H9 (cell line): ENCODE measurements around the gene NOTCH1. TPM values are rescaled to one million over a fixed set of nuclear protein-coding genes. Genes with fewer than 3 reads are reported as not detected.

Source experiments
- DNase-seq: peaks from one replicate; pipeline ENCODE4 v3.0.0-alpha.2; 2017
- H2AFZ ChIP-seq: one replicate; pipeline ENCODE4 v1.6.1; 2013; ENCODE audit warnings: mild to moderate bottlenecking, low read length, control low read depth, moderate library complexity
- H2AK5ac ChIP-seq: 2 replicates; pipeline ENCODE4 v1.6.1; 2013; ENCODE audit warnings: low read length, control low read depth, mixed read lengths; ENCODE audit not compliant: insufficient read length
- H2BK120ac ChIP-seq: one replicate; pipeline ENCODE4 v1.6.1; 2013; ENCODE audit warnings: low read depth, mild to moderate bottlenecking, low read length, control low read depth, inconsistent platforms; ENCODE audit not compliant: poor library complexity, severe bottlenecking
- H2BK12ac ChIP-seq: 2 replicates; pipeline ENCODE4 v1.6.1; 2013; ENCODE audit warnings: low read length, control low read depth, mixed read lengths, low read depth; ENCODE audit not compliant: insufficient read length
- H2BK15ac ChIP-seq: 2 replicates; pipeline ENCODE4 v1.6.1; 2013; ENCODE audit warnings: low read depth, low read length, control low read depth
- H2BK20ac ChIP-seq: one replicate; pipeline ENCODE4 v1.6.1; 2013; ENCODE audit warnings: low read depth, mild to moderate bottlenecking, low read length, control low read depth, inconsistent platforms; ENCODE audit not compliant: poor library complexity, severe bottlenecking
- H2BK5ac ChIP-seq: 2 replicates; pipeline ENCODE4 v1.6.1; 2013; ENCODE audit warnings: low read length, control low read depth, mixed read lengths; ENCODE audit not compliant: insufficient read length
- H3K14ac ChIP-seq: 2 replicates; pipeline ENCODE4 v1.6.1; 2013; ENCODE audit warnings: low read length, control low read depth; ENCODE audit not compliant: insufficient read depth
- H3K18ac ChIP-seq: 2 replicates; pipeline ENCODE4 v1.6.1; 2013; ENCODE audit warnings: low read depth, mild to moderate bottlenecking, mixed read lengths, low read length, control low read depth; ENCODE audit not compliant: insufficient read length
- H3K23ac ChIP-seq: 2 replicates; pipeline ENCODE4 v1.6.1; 2013; ENCODE audit warnings: low read length, control low read depth, mixed read lengths, low read depth; ENCODE audit not compliant: insufficient read length
- H3K23me2 ChIP-seq: 2 replicates; pipeline ENCODE4 v1.6.1; 2013; ENCODE audit warnings: low read depth, mild to moderate bottlenecking, mixed read lengths, low read length, control low read depth; ENCODE audit not compliant: insufficient read length, poor library complexity, severe bottlenecking
- H3K27ac ChIP-seq: 2 replicates; pipeline ENCODE4 v1.5.1; 2013; ENCODE audit warnings: low read length, control low read depth, mixed read lengths, low read depth; ENCODE audit not compliant: insufficient read length
- H3K27me3 ChIP-seq: 2 replicates; pipeline ENCODE4 v1.6.1; 2013; ENCODE audit warnings: low read length, control low read depth, inconsistent platforms; ENCODE audit not compliant: insufficient read depth
- H3K4ac ChIP-seq: 2 replicates; pipeline ENCODE4 v1.6.1; 2013; ENCODE audit warnings: low read depth, mild to moderate bottlenecking, control low read depth, inconsistent platforms, low read length, moderate library complexity
- H3K4me1 ChIP-seq: 2 replicates; pipeline ENCODE4 v1.6.1; 2013; ENCODE audit warnings: low read length, control low read depth, inconsistent platforms; ENCODE audit not compliant: insufficient read depth
- H3K4me2 ChIP-seq: 2 replicates; pipeline ENCODE4 v1.6.1; 2013; ENCODE audit warnings: low read length, control low read depth, mixed read lengths; ENCODE audit not compliant: insufficient read length, insufficient read depth
- H3K56ac ChIP-seq: 2 replicates; pipeline ENCODE4 v1.6.1; 2013; ENCODE audit warnings: low read depth, mild to moderate bottlenecking, mixed read lengths, low read length, control low read depth; ENCODE audit not compliant: insufficient read length
- H3K79me1 ChIP-seq: 2 replicates; pipeline ENCODE4 v1.6.1; 2013; ENCODE audit warnings: low read depth, mild to moderate bottlenecking, moderate library complexity, low read length, control low read depth, inconsistent platforms; ENCODE audit not compliant: insufficient read depth, poor library complexity, severe bottlenecking
- H3K79me2 ChIP-seq: 2 replicates; pipeline ENCODE4 v1.6.1; 2013; ENCODE audit warnings: low read length, control low read depth, inconsistent platforms; ENCODE audit not compliant: insufficient read depth
- H3K9ac ChIP-seq: 2 replicates; pipeline ENCODE4 v1.6.1; 2013; ENCODE audit warnings: low read length, control low read depth, mixed read lengths; ENCODE audit not compliant: insufficient read length; ENCODE audit errors: extremely low read depth
- H3K9me3 ChIP-seq: one replicate; pipeline ENCODE4 v1.6.1; 2013; ENCODE audit warnings: low read depth, low read length, inconsistent platforms; ENCODE audit not compliant: control insufficient read depth
- H3T11ph ChIP-seq: one replicate; pipeline ENCODE4 v1.6.1; 2013; ENCODE audit warnings: mild to moderate bottlenecking, low read length, control low read depth, inconsistent platforms
- H4K20me1 ChIP-seq: one replicate; pipeline ENCODE4 v1.6.1; 2013; ENCODE audit not compliant: control insufficient read depth, insufficient read length, insufficient read depth
- H4K5ac ChIP-seq: 2 replicates; pipeline ENCODE4 v1.6.1; 2013; ENCODE audit warnings: low read depth, mild to moderate bottlenecking, mixed read lengths, low read length, control low read depth; ENCODE audit not compliant: insufficient read length
- H4K8ac ChIP-seq: replicated peaks from 2 replicates; pipeline ENCODE4 v1.6.1; 2013; ENCODE audit warnings: low read length, control low read depth, mixed read lengths, low read depth; ENCODE audit not compliant: insufficient read length
- H4K91ac ChIP-seq: 2 replicates; pipeline ENCODE4 v1.6.1; 2013; ENCODE audit warnings: low read depth, mild to moderate bottlenecking, moderate library complexity, mixed read lengths, low read length, control low read depth; ENCODE audit not compliant: insufficient read length
- H3K27ac Mint-ChIP-seq, 3 experiments: 2 replicates in 2 of 3; 3 replicates in 1 of 3; pipeline ENCODE4 v1.8.0; 2020 to 2021; ENCODE audit warnings: mixed read lengths in 3 of 3, mild to moderate bottlenecking in 1 of 3, moderate library complexity in 1 of 3
- H3K27me3 Mint-ChIP-seq: 2 replicates; pipeline ENCODE4 v1.8.0; 2021; ENCODE audit warnings: low read depth, mild to moderate bottlenecking, moderate library complexity, mixed read lengths
- H3K36me3 Mint-ChIP-seq, 3 experiments: 2 replicates in 2 of 3; 3 replicates in 1 of 3; pipeline ENCODE4 v1.8.0; 2020 to 2021; ENCODE audit warnings: low read depth in 3 of 3, mixed read lengths in 3 of 3; ENCODE audit not compliant: insufficient read depth in 1 of 3
- H3K4me1 Mint-ChIP-seq, 2 experiments: 2 replicates each; pipeline ENCODE4 v1.8.0; 2020; ENCODE audit warnings: mixed read lengths in 2 of 2
- H3K4me3 Mint-ChIP-seq, 2 experiments: 2 replicates in 1 of 2; 3 replicates in 1 of 2; pipeline ENCODE4 v1.8.0; 2020 to 2021; ENCODE audit warnings: mild to moderate bottlenecking in 2 of 2, mixed read lengths in 2 of 2, moderate library complexity in 1 of 2
- H3K9me3 Mint-ChIP-seq, 2 experiments: 2 replicates in 1 of 2; 3 replicates in 1 of 2; pipeline ENCODE4 v1.8.0; 2020; ENCODE audit warnings: mild to moderate bottlenecking in 2 of 2, mixed read lengths in 2 of 2, moderate library complexity in 1 of 2
- CTCF ChIP-seq: fragments of 200-600 bp; sonication (generic); conservative IDR thresholded peaks from 3 replicates; pipeline ENCODE4 v1.8.0; 2021; ENCODE audit warnings: antibody characterized with exemption, mild to moderate bottlenecking
- WGBS: extraction: QIAGEN DNeasy Blood & Tissue Kit; methylation state at CpG from one replicate; pipeline ENCODE4 v1.1.7; 2013; ENCODE audit warnings: missing lambda C conversion rate, low lambda C conversion rate, mixed read lengths; ENCODE audit not compliant: insufficient read length; ENCODE audit errors: extremely low coverage; 5-methylcytosine and 5-hydroxymethylcytosine counted together
- total RNA-seq: library from RNA; stranded (reverse); gene quantifications from 2 replicates; pipeline ENCODE4 v1.2.1, GENCODE V29; 2021

NOTCH1 gene
- total RNA-seq, 1 experiment from 2014 or later = 71.6 TPM

GRCh38 chr9:136485049-136486045 is 60.5 kb downstream of the NOTCH1 start:
- Mint-ChIP-seq H3K4me1 (peaks cover 8 to 14% of the 10 kb centered on the region in 2 experiments), H3K27ac (no peak overlapping the region), H3K36me3 (peaks cover 0 to 3% (median under 1%) of the 10 kb centered on the region in 3 experiments; a peak in 4 of 7 replicates), H3K27me3 (no peaks in the 10 kb centered on the region; the same call in 1 of the 2 replicates), H3K9me3 (no peaks in the 10 kb centered on the region; a peak in 1 of 5 replicates), H3K4me3 (peak overlapping the region; percentile 52 to 71)
- Histone ChIP-seq H3K9me3 (no peaks in the 10 kb centered on the region), H3K18ac (no peak overlapping the region), H3K27ac (no peak overlapping the region), H2AK5ac (no peak overlapping the region), H3K4ac (no peak overlapping the region), H3K4me2 (no peak overlapping the region), H3K56ac (no peak overlapping the region), H2BK120ac (no peak overlapping the region), H4K8ac (no peak overlapping the region), H2BK5ac (no peak overlapping the region), H3K9ac (no peak overlapping the region), H2BK20ac (no peak overlapping the region), H3K79me1 (peaks cover 4% of the 10 kb centered on the region), H3K79me2 (peaks cover 15% of the 10 kb centered on the region), H3K23me2 (peaks cover 11% of the 10 kb centered on the region), H4K5ac (no peak overlapping the region), H2BK12ac (no peak overlapping the region), H3K14ac (no peak overlapping the region; the same call in 1 of the 2 replicates), H3K4me1 (peaks cover 3% of the 10 kb centered on the region; the same call in 1 of the 2 replicates), H3K23ac (no peak overlapping the region), H4K91ac (no peak overlapping the region), H3K27me3 (no peaks in the 10 kb centered on the region), H2BK15ac (no peak overlapping the region), H3T11ph (no peak overlapping the region), H2AFZ (no peak overlapping the region), H4K20me1 (no peaks in the 10 kb centered on the region)
- DNase-seq = peak; percentile 84
- no CpG with 5 or more reads among the region's 21 CpGs for WGBS
- peak; percentile 91 for TF ChIP-seq CTCF
